Stimulated activated naive CD8-positive, alpha-beta T cell treated with anti-CD3 and anti-CD28 coated beads, Interleukin-15, Interleukin-2, amounts not matched to agents 100 U/mL and 50 U/mL, for 24 hours (primary cell): ENCODE measurements around the gene WDR77.
A peak's percentile ranks its signal among the peaks of the same experiment; 100 is the strongest.

ENCODE experiments used
- ATAC-seq: fragments of 150-1000 bp; cut with Tn5 transposase; one replicate; pipeline ENCODE4 v1.10.0; 2021
- DNase-seq: peaks from one replicate; pipeline ENCODE4 v3.0.0; 2021

Gene WDR77

DNA sequence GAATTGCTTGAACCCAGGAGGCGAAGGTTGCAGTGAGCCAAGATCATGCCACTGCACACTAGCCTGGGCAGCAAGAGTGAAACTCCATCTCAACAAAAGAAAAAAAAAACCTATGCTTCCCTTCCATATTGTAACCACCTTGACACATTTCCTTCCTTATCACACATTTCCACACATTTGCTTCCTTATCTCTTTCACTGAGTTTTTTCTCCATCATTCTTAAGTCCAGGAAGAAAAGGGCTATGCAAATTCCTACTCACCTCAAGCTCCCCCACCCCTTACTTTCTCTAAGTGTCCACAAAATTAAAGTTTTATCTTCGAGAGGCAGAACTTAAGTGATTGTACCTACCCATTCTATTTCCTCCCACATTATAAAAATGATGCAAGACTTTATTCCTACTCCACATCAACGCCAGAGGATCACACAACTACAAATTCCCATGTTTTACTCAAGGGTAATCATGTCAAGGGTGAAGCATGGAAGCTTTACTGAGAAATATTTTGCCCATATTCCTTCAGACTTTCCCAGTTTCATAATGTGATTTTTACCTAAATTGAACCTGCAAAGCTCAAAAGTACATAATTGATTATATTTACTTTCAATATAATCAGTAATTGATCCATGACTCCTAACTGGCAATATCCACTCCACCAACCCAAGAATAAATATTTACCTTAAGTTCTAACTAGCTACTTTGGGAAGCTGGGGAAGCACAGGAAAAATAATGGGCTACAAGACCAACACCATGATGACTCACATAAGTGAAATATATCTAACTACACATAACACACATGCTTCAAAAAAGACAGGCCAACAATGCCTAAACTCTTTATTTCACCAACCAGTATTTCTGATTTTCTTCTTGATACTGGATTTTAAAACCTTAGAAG is 9.3 kb downstream of the WDR77 start:
- ATAC-seq, result no peak
- no peak for DNase-seq

DNA sequence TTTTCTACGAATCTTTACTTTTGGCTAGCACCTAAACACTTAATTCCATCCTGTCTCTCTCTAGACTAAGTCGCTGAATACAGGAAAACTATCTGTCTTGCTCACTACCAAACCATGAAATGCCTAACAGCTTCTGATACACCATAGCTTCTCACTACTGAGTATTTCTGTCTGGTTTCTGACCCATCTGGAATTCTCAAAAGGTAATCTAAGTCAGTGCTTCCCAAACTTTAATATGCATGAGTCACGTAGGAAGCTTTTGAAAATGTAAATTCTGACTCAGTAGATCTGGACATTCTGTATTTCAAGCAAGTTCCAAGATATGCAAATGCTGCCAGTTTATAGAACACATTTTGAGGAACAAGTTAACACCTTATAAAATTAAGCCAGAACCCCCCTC is 12.3 kb downstream of the WDR77 start:
- no peak for DNase-seq
- ATAC-seq, result no peak

DNA sequence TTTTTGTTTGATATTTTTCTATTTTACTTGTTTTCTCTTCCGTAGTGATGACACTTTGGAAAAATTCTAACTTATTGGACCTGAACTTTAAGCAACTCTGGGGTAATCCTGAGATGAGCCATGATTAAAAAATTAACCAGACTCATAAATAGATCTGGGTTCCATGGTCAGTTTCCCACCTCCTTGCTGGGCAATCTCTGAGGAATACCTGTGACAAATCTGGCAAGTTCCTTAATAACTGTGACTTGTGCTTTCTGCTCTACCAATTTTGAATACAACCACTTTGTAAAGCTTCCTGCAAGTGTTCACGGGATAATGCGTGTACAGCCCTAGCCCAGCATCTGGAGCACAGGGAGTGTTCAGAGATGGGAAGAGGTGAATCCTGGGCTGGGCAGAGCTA is 24.8 kb downstream of the WDR77 start:
- ATAC-seq (no peak), DNase-seq (no peak)

DNA sequence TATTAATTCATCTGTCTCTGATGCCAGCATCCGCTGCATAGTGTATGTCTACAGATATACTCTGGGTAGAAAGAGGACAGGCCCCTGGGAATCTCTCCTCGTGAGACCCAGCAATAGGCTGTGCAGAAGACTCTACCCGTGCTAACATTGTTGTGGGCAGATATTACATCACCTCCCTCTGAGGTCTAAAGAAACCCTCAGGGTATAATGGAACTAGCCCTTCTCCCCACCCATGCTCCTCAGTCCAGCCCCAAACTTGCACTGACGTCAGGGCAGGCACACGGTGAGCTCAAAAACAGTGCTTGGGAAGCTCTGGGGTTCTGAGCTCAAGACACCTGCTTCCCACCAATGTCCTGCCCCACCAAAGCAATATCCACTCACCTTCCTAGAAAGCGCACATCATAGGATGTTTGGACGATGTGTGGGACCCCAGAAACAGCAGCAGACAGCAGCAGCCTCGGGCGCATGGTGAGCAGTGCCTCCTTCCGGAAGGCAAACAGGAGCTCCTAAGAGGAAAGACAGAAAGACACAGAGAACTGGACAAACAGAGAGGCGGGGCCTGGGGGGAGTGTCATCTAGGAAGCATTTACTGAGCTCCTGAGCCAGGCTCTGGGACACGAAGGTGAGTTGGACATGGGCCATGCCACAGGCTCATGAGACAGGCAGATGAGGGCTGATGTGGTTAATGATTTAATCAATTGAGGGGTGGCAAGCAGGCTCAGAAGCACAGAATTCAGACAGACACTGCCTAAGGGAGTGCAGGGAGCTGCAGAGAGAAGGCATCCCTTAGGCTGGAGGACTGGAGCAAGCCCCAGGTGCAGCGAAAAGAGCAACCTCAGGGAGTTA is 26.3 kb downstream of the WDR77 start:
- DNase-seq, result no peak
- no peak for ATAC-seq

DNA sequence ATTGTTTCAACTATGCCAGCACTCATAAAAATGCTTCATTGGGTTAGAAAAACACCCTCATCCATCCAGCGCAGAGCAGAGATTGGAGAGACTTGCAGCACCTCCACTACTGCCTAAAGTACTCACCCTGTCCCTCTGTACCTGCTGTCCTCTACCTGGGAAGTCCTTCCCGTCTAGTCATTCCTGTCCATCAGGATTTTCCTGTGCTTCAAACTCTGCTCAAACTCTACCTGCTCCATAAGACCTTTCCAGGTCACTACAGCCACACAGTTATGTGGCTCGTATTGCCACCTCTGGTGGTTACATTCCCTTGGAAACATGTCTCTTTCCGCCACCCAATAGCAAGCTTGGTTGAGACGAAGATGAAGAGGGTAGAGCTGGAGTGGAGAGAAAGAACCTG is 28.7 kb downstream of the WDR77 start:
- ATAC-seq (no peak), DNase-seq (no peak)

DNA sequence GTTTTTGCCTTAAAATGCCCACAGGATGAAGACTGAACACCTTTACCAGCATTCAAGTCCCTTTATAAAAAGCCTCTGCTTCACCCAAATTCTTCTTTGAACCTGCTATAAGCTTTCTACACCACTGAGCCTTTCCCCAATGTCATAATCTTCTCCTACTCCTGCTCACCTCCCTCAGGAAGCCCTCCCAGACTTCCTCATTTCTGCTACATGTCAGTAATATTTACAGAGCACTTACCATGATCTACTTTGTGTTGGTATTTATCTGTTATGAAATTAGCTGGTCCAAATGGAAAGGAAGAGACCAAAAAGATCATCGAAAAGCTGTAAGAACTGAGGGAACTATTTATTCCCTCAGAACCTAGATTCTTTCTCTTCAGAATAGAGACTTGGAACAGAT is 30.0 kb downstream of the WDR77 start:
- ATAC-seq (no peak), DNase-seq (no peak)

DNA sequence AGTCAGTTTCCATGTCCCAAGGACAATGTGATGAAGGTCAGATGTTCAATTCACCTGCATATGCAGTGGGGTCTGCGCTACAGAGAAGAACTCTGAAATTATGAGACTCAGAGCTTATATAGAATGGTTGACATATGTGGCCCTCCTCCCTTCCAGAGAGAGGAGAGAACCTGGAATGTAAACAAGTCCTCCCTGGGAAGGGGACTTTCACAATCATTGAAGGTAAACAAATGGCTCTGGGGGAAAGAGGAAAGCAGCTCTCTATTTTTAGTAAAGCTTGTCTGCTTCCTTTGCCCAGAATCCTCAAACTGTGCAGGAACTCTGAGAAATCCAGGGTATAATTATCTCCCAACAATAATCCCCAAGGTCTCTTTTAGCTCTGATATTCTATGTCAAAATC is 31.3 kb downstream of the WDR77 start:
- DNase-seq (no peak), ATAC-seq (no peak)

DNA sequence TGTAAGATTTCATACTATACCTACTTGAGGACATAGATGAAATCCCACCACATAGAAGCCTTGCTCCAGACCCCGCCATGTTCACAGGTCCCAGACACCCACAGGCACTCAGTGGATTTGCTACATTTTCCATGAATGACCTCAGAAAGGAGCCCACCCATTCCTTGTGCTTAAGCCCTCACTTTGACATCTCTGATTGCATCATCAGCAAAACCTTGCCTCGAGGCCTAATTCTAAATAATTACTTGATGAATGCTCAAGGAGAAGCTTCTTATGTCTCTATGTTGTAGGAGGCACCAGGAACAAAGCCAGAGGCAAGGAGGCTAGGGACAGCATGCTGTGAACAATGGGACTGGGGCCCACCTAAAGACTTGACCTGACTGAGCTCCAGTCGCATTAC is 33.6 kb downstream of the WDR77 start:
- ATAC-seq, result no peak
- DNase-seq, result no peak

DNA sequence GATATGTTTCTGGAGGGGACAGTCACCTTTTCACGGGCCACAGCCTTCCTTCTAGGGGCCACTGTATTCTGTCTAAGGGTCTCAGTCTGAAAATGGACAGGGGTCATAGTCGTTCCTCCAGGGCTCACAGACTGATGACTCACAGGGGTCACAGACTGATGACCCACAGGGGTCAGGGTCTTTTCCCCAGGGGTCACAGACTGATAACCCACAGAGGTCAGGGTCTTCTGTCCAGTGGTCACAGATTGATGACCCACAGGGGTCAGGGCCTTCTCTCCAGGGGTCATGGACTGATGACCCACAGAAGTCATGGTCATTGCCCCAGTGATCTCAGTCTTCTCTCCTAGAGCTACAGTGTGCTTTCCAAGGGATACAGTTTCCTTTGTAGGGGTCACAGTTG is 34.3 kb downstream of the WDR77 start:
- no peak for DNase-seq

DNA sequence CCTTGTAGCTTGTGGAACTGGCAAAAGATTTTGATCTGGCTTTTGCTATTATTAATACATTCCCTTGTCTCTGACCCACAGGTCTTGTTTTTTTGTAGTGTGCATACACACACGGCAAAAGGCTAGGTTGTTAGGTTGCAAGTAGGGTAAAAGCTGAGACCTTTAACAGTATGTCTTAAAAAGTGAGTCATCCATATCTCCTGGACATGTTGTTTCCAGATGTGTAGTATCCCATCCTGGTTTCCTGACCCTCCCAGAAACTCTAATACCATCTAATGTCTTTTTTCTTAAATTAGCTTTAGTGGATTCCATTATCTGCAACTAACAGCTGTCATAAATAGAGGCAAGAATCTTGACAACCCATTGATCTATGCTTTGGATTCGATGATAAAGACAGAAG is 36.2 kb downstream of the WDR77 start:
- ATAC-seq, result no peak

More for the DNA sequence above, 34.3 kb downstream of the WDR77 start:
- ATAC-seq, result no peak

DNA sequence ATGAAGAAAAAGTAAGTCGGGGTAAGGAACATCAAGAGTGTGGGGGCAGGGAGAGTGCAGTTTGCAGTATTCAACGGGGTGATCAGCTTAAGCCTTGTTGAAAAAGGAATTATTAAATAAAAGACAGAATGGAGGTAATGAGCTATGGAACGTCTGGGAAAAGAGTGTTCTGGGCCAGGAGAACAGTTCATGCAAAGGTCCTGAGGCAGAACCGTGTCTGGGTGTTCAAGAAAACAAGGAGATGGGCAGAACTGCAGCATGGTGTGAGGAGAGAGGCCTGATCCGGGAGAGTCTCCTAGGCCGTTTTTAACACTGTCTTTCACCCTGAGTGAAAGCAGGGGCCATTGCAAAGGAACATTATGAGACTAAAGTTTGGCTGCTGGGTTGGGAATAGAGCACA is 41.8 kb downstream of the WDR77 start:
- ATAC-seq (no peak), DNase-seq (no peak)

More for the DNA sequence above, 36.2 kb downstream of the WDR77 start:
- DNase-seq, result no peak

DNA sequence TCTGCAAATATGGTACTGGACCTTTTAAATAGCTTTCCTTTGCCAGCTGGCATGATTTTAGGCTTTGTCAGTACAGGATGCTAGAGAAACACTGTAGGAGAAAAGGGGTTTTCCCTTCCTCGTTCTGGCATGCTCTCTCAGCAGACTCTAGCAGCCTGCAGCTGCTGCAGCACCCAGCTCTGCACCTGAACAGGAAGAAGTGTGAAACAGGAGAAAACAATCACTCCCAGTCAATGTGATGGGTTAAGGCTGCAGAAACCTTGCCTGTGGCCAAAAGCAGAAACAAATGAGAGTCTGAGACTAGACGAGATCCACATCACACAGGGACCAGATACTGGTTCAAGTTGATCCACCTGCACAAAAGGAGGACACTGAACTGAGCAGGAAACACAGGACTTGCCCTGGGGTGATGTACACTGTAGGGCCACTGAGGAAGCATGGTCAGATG is 42.7 kb downstream of the WDR77 start:
- peak; percentile 22 for DNase-seq
- peak; percentile 84 for ATAC-seq

DNA sequence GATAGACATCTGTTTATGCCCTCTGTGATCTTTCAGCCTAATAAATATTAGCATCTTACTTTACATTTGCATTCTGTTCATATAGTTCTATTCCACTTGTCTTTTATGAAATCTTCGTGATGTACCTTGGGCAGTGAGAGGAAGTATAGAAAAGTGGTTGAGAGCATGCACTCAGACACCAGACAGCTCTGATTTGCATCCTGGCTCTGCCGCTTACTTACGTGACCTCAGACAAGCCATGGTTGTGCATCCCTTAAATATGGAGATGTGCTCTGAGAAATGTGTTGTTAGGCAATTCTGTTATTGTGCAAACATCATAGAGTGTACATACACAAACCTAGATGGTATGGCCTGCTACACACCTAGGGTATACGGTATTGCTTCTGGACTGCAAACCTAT is 44.5 kb downstream of the WDR77 start:
- no peak for DNase-seq
- no peak for ATAC-seq

DNA sequence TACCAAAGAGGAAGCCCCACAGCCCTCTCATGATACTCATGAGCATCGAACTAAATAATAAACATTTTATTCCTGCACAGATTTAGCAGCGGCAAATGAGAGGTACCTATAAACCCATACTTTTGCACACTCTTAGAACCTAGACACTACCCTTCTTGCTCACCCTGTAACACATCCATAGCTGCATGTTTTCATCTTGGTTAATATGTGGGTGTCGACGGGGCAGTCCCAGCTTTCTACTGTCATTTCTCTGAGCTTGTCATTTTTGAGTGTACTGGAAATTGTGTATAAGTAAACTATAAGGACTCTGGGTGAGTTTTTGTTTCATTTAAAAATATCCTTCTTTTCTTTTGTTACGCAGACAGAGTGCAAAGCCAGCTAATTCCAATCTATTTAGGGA is 47.0 kb downstream of the WDR77 start:
- ATAC-seq (peak; percentile 83), DNase-seq (no peak)

DNA sequence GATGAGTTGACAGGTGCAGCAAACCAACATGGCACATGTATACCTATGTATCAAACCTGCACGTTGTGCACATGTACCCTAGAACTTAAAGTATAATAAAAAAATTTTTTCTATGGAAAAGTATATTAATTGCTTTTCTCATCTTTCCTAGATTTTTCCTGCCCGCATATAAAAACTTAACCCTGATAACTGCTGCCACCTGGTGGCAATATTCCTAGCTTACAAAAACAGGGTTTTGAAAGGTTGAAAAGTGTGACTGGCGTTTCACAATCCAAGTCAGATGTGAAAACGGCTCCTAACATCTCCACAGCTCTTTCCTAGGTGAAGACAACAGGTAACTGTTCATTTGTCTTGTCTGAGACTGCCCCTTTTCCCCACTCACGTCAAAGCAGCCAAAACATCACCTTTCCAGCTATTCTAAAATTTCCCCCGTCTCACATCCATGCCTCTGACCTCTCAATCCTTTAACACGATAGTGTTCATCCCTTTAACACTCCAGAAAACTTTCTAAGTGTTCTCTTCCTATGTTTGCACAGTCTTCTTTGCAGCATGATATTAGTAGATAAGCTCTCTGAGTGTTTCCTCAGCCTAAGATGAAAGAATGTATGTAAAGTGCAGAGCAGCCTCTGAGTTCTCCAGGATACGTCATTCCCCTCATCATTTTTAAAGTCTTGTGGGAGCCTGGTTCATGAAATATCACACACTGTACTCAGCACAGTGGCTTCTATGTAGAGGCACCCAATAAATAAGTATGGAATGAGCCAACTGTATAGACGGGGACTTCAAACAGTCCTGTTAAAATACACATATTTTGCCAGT is 49.1 kb downstream of the WDR77 start:
- ATAC-seq (no peak), DNase-seq (peak; percentile 58)

DNA sequence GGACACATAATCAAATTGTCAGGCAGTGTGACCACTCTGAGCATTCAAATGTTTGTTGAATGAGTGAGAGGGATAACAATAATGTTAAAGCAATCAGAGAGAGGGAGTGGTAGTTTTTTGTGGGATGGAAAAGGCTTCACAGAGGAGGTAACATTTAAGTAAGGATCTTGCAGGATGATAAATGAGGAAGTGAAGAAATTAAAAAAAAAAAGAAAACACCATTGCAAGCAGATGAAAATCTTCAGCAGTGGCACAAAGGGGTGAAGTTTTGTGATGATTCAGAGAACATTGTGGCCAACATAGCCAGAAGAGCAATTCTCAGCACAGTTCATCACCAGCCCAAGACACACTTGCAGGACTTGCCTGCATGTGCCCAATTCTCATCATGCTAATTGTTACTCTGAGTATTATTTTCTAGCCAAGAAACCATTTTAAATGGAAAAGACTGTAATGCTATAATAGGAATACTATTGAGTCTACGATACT is 56.6 kb downstream of the WDR77 start:
- DNase-seq (no peak), ATAC-seq (no peak)

DNA sequence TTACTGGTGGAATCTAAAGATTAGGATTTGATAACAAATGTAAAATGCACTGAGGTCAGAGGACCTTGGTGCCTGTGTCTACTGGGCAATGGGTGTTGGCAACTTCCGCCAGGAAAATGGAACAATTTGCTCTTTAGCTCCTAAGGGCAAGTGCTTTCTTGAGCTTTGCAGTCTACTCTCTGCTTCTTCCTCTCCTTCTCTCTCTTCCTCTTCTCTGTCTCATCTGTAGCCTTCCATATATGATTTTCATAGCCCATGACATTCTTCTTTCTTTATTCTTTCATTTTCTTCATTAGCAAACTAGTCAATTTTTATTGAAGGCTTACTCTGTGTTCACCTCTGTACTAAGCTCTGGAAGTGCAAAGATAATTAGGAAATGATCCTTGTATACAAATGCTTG is 57.0 kb downstream of the WDR77 start:
- DNase-seq (no peak), ATAC-seq (no peak)
